Activated CD8-positive, alpha-beta T cell treated with anti-CD3 and anti-CD28 coated beads, Interleukin-2, amount 10 ng/mL, durations not matched to agents 7 days and 5 days (primary cell): Measurements from ENCODE around the gene BCAR3. TPM values are rescaled to one million over a fixed set of nuclear protein-coding genes. Genes with fewer than 3 reads are reported as not detected.
"Not testable (repeated sequence)": the region's sequence is repeated elsewhere in the genome, so short reads cannot be mapped to it uniquely, and the experiment has no call there.

Experiments
- ATAC-seq: fragments of 150-1000 bp; cut with Tn5 transposase; one replicate; pipeline ENCODE4 v1.10.0; 2021; ENCODE audit warnings: moderate library complexity
- CTCF ChIA-PET: fragments of 350-600 bp; sonication (Branson Sonifier 250); formaldehyde crosslinking; loops from one replicate; lab custom pipeline; 2021; ENCODE audit warnings: antibody characterized with exemption; lab: Charles Lee
- POLR2A ChIA-PET: fragments of 350-600 bp; sonication (Branson Sonifier 250); formaldehyde crosslinking; loops from one replicate; lab custom pipeline; 2021; ENCODE audit warnings: antibody characterized with exemption; lab: Charles Lee
- DNase-seq: peaks from one replicate; pipeline ENCODE4 v3.0.0-alpha.2; 2020
- H3K27ac Mint-ChIP-seq: one replicate; pipeline ENCODE4 v1.8.0; 2021; ENCODE audit warnings: mild to moderate bottlenecking, mixed read lengths
- H3K27me3 Mint-ChIP-seq: one replicate; pipeline ENCODE4 v1.8.0; 2021; ENCODE audit warnings: low read depth, mixed read lengths
- H3K36me3 Mint-ChIP-seq: one replicate; pipeline ENCODE4 v1.8.0; 2021; ENCODE audit warnings: low read depth, mixed read lengths
- H3K4me1 Mint-ChIP-seq: one replicate; pipeline ENCODE4 v1.8.0; 2021; ENCODE audit warnings: low read depth, mixed read lengths
- H3K4me3 Mint-ChIP-seq: one replicate; pipeline ENCODE4 v1.8.0; 2021; ENCODE audit warnings: mild to moderate bottlenecking, mixed read lengths
- H3K9me3 Mint-ChIP-seq: one replicate; pipeline ENCODE4 v1.8.0; 2022; ENCODE audit warnings: mixed read lengths; ENCODE audit not compliant: insufficient read depth
- total RNA-seq, 2 experiments: library from RNA; stranded (reverse); gene quantifications; one replicate each; pipeline ENCODE4 v1.2.3, GENCODE V29; 2021

Gene BCAR3
- total RNA-seq, 2 experiments from 2014 or later: 0.44 to 0.79 TPM

- H3K36me3 Mint-ChIP-seq, POLR2A ChIA-PET, ATAC-seq, H3K4me1 Mint-ChIP-seq, CTCF ChIA-PET, H3K4me3 Mint-ChIP-seq, H3K9me3 Mint-ChIP-seq, DNase-seq, H3K27ac Mint-ChIP-seq: not testable (repeated sequence)
- H3K27me3 Mint-ChIP-seq: peaks cover 33% of the 10 kb centered on the region
These were observed 127.6 kb downstream of the BCAR3 start for GRCh38 chr1:93553886-93554490.

GRCh38 chr1:93552741-93553455 lies 128.7 kb downstream of the BCAR3 start:
- Mint-ChIP-seq H3K9me3 (no peaks in the 10 kb centered on the region), H3K36me3 (no peaks in the 10 kb centered on the region), H3K4me1 (peaks cover 7% of the 10 kb centered on the region), H3K4me3 (no peak overlapping the region), H3K27ac (no peak overlapping the region), H3K27me3 (peaks cover 31% of the 10 kb centered on the region)
- POLR2A ChIA-PET: no interaction called here
- no peak for DNase-seq
- no peak for ATAC-seq
- CTCF ChIA-PET: no interaction called here

- Mint-ChIP-seq H3K36me3 (no peaks in the 10 kb centered on the region), H3K4me3 (no peak overlapping the region), H3K9me3 (no peaks in the 10 kb centered on the region), H3K27me3 (peaks cover 30% of the 10 kb centered on the region), H3K27ac (no peak overlapping the region), H3K4me1 (peaks cover under 1% of the 10 kb centered on the region)
- ChIA-PET POLR2A (no interaction called here), CTCF (no interaction called here)
- no peak for ATAC-seq
- no peak for DNase-seq
These were observed 131.8 kb downstream of the BCAR3 start for GRCh38 chr1:93549811-93550210.

- Mint-ChIP-seq H3K4me1 (no peaks in the 10 kb centered on the region), H3K9me3 (no peaks in the 10 kb centered on the region), H3K36me3 (no peaks in the 10 kb centered on the region), H3K4me3 (no peak overlapping the region), H3K27me3 (peaks cover 27% of the 10 kb centered on the region), H3K27ac (no peak overlapping the region)
- POLR2A ChIA-PET: no interaction called here
- CTCF ChIA-PET: no interaction called here
- ATAC-seq: no peak
- no peak for DNase-seq
These were observed 132.5 kb downstream of the BCAR3 start for GRCh38 chr1:93549131-93549530.

GRCh38 chr1:93546162-93546863 lies 135.3 kb downstream of the BCAR3 start:
- CTCF ChIA-PET: interaction anchor here (1.2 kb wide), 1 partner anchor 83 kb away, joined by 3 read pairs; no protein-coding TSS in a partner anchor
- Mint-ChIP-seq H3K36me3 (no peaks in the 10 kb centered on the region), H3K4me1 (no peaks in the 10 kb centered on the region), H3K9me3 (no peaks in the 10 kb centered on the region), H3K27ac (no peak overlapping the region), H3K27me3 (peaks cover 9% of the 10 kb centered on the region), H3K4me3 (no peak overlapping the region)
- no peak for ATAC-seq
- POLR2A ChIA-PET: no interaction called here
- no peak for DNase-seq

GRCh38 chr1:93542398-93542797 lies 139.2 kb downstream of the BCAR3 start:
- H3K36me3 Mint-ChIP-seq: no peaks in the 10 kb centered on the region
- DNase-seq: no peak
- H3K9me3 Mint-ChIP-seq: no peaks in the 10 kb centered on the region
- no peak for ATAC-seq
- ChIA-PET POLR2A (no interaction called here), CTCF (interaction anchor here (1.4 kb wide), 1 partner anchor 238 kb away, joined by 3 read pairs; no protein-coding TSS in a partner anchor)
- H3K4me3 Mint-ChIP-seq: no peak overlapping the region
- peaks cover 13% of the 10 kb centered on the region for H3K27me3 Mint-ChIP-seq
- no peak overlapping the region for H3K27ac Mint-ChIP-seq
- H3K4me1 Mint-ChIP-seq: no peaks in the 10 kb centered on the region

- ChIA-PET POLR2A (no interaction called here), CTCF (no interaction called here)
- no peak for ATAC-seq
- Mint-ChIP-seq H3K9me3 (no peaks in the 10 kb centered on the region), H3K4me1 (no peaks in the 10 kb centered on the region), H3K27ac (no peak overlapping the region), H3K4me3 (no peak overlapping the region), H3K36me3 (no peaks in the 10 kb centered on the region), H3K27me3 (peaks cover 12% of the 10 kb centered on the region)
- no peak for DNase-seq
These were observed 140.6 kb downstream of the BCAR3 start for GRCh38 chr1:93541045-93541444.

- H3K4me1 Mint-ChIP-seq: no peaks in the 10 kb centered on the region
- ChIA-PET CTCF (no interaction called here), POLR2A (no interaction called here)
- peaks cover 19% of the 10 kb centered on the region for H3K27me3 Mint-ChIP-seq
- no peaks in the 10 kb centered on the region for H3K36me3 Mint-ChIP-seq
- DNase-seq (no peak), ATAC-seq (no peak)
- H3K27ac Mint-ChIP-seq: no peak overlapping the region
- no peak overlapping the region for H3K4me3 Mint-ChIP-seq
- no peaks in the 10 kb centered on the region for H3K9me3 Mint-ChIP-seq
These were observed 143.7 kb downstream of the BCAR3 start for GRCh38 chr1:93537924-93538323.

- DNase-seq: no peak
- Mint-ChIP-seq H3K4me3 (no peak overlapping the region), H3K4me1 (no peaks in the 10 kb centered on the region), H3K9me3 (no peaks in the 10 kb centered on the region), H3K27ac (no peak overlapping the region), H3K27me3 (peaks cover 20% of the 10 kb centered on the region), H3K36me3 (no peaks in the 10 kb centered on the region)
- ChIA-PET POLR2A (no interaction called here), CTCF (no interaction called here)
- ATAC-seq: no peak
These were observed 144.2 kb downstream of the BCAR3 start for GRCh38 chr1:93537396-93537795.

- ATAC-seq: no peak
These were observed 148.0 kb downstream of the BCAR3 start for GRCh38 chr1:93533677-93534076.

GRCh38 chr1:93532780-93533378 lies 148.8 kb downstream of the BCAR3 start:
- Mint-ChIP-seq H3K9me3 (no peaks in the 10 kb centered on the region), H3K4me3 (no peak overlapping the region), H3K4me1 (no peaks in the 10 kb centered on the region), H3K36me3 (no peaks in the 10 kb centered on the region), H3K27ac (no peak overlapping the region), H3K27me3 (peaks cover 19% of the 10 kb centered on the region)
- no peak for DNase-seq
- ChIA-PET CTCF (no interaction called here), POLR2A (interaction anchor here (0.7 kb wide), 1 partner anchor 35 kb away, joined by 4 read pairs; no protein-coding TSS in a partner anchor)
- ATAC-seq: no peak

More at GRCh38 chr1:93533677-93534076, 148.0 kb downstream of the BCAR3 start:
- ChIA-PET CTCF (interaction anchor here (1.0 kb wide), 1 partner anchor 96 kb away, joined by 3 read pairs; no protein-coding TSS in a partner anchor), POLR2A (interaction anchor here (0.7 kb wide), 1 partner anchor 34 kb away, joined by 4 read pairs; no protein-coding TSS in a partner anchor)
- H3K4me3 Mint-ChIP-seq: no peak overlapping the region
- no peaks in the 10 kb centered on the region for H3K4me1 Mint-ChIP-seq
- H3K9me3 Mint-ChIP-seq: no peaks in the 10 kb centered on the region
- H3K27me3 Mint-ChIP-seq: peaks cover 16% of the 10 kb centered on the region
- DNase-seq: no peak
- H3K27ac Mint-ChIP-seq: no peak overlapping the region
- H3K36me3 Mint-ChIP-seq: no peaks in the 10 kb centered on the region
